ENCODE measurements around the gene LSAMP.

Gene LSAMP

DNA sequence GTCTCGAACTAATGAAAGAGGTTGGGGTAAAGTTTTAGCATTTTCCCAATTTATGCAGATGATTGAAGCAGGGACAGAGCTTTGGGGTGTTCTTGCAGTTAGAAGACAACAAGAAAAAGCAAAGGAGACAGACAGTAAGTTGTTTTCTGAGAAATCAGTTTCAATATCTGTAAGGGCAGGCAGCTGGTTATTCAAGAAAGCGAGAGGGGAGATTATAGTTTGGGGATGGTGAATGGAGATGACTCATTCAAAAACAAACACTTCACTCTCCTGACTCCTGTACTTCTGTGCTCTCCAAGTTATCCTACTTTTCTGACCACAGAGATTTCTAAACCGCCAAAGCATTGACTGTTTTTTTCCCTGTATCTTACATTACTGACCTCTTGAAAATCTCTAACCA is 469.9 kb downstream of the LSAMP start:
- no peak for DNase-seq (ENCODE audit: low spot score)
- TF ChIP-seq, protein P1, sequence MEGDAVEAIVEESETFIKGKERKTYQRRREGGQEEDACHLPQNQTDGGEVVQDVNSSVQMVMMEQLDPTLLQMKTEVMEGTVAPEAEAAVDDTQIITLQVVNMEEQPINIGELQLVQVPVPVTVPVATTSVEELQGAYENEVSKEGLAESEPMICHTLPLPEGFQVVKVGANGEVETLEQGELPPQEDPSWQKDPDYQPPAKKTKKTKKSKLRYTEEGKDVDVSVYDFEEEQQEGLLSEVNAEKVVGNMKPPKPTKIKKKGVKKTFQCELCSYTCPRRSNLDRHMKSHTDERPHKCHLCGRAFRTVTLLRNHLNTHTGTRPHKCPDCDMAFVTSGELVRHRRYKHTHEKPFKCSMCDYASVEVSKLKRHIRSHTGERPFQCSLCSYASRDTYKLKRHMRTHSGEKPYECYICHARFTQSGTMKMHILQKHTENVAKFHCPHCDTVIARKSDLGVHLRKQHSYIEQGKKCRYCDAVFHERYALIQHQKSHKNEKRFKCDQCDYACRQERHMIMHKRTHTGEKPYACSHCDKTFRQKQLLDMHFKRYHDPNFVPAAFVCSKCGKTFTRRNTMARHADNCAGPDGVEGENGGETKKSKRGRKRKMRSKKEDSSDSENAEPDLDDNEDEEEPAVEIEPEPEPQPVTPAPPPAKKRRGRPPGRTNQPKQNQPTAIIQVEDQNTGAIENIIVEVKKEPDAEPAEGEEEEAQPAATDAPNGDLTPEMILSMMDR (IDR thresholded peaks at IDR 0.05; ENCODE audit: extremely low read depth, missing control alignments) = no peak

DNA sequence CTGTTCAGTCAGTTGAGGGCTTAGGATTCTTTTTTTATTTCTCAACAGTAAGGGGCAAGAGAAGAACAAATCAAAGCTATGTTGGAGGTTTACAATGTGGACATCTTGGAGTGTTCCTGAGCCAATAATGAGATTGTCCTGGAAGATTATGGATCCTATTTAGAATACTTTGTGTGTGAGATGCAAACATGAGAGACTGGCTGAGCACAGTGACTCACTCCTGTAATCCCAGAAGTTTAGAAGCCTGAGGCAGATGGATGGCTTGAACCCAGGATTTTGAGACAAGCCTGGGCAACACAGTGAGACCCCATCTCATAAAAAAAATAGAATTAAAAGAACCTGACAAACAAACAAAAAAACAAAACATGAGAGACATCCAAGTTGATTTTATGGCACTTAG is 470.3 kb downstream of the LSAMP start:
- no peak for DNase-seq (ENCODE audit: low spot score)
- TF ChIP-seq, protein P1 (IDR thresholded peaks at IDR 0.05; ENCODE audit: extremely low read depth, missing control alignments) = no peak

DNA sequence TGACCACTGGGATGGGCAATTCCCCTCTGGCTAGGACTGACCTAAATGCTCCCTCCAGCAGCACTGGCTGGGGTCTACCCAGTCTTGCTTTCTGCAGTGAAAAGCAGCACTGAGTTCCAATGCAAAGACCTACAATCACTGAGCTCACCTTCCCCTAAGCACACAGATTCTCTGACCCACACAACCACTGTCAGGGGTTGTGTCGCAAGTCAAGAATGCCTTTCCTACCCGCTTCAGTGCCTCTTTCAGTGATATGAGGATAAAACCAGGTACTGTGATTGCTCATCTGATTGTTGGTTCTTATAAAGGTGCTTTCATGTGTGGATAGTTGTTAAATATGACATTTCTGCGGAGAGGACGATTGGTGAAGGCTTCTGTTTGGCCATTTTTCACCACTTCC is 476.4 kb downstream of the LSAMP start:
- TF ChIP-seq, protein P1 (IDR thresholded peaks at IDR 0.05; ENCODE audit: extremely low read depth, missing control alignments) = no peak
- DNase-seq (ENCODE audit: low spot score) = no peak

DNA sequence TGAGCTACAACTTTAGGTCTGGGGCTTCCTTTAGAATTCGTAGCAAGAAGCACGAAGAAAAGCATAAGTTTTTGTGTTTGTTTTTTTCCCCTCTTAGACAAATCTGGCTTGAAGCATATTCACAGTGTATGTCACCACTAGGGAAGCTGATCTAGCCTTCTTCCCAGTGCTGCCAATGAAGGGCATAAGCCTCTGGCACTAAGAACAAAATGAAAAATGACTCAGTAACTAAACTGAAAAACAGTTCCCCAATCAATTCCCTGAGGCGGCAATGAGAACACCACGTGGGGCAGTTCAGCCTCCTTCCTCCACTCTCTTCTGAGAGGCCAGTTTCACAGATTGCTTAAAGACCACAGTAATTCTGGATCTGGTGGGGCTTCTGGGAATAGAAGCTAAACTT is 483.9 kb downstream of the LSAMP start:
- TF ChIP-seq, protein P1 (IDR thresholded peaks at IDR 0.05; ENCODE audit: extremely low read depth, missing control alignments) = no peak
- no peak for DNase-seq (ENCODE audit: low spot score)

DNA sequence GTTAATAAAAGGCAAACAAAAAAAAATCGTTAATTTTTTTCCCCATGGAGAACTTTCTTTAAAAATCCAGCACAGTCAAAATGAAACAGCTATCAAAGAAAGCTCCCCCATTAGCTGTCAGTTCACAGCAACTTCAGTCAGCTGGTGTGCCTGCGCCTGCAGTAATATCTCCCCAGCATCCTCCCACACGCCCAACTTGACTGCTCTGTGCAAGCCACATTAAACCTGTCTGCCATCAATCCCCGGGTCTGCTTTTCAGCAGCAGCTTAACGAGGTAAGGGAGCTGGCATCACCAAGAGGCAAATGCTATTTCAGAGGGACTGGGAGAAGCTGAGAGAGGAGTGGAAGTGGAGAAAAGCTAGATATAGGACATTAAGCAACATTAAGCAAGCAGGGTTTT is 484.5 kb downstream of the LSAMP start:
- TF ChIP-seq, protein P1 (IDR thresholded peaks at IDR 0.05; ENCODE audit: extremely low read depth, missing control alignments) = no peak
- DNase-seq (ENCODE audit: low spot score) = peak; percentile 38

DNA sequence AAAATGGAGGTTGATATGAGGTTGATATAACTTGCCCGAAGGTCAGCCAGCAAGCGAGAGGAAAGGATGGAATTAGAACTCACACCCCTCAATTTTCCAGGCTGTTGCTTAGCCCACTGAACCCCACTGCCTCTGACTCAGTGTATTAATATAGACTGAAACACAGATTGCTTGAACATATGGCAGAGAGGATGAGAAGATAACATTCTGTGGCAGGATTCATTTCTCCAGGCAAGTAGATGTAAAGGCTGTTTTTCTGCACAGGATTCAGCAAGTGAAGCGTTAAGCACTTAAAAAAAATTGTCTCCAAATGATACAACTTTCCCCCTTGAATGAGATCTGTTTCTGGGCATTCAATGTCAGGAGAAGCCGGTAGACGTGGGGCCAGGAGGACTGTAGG is 486.8 kb downstream of the LSAMP start:
- TF ChIP-seq, protein P1 (IDR thresholded peaks at IDR 0.05; ENCODE audit: extremely low read depth, missing control alignments) = no peak
- no peak for DNase-seq (ENCODE audit: low spot score)

DNA sequence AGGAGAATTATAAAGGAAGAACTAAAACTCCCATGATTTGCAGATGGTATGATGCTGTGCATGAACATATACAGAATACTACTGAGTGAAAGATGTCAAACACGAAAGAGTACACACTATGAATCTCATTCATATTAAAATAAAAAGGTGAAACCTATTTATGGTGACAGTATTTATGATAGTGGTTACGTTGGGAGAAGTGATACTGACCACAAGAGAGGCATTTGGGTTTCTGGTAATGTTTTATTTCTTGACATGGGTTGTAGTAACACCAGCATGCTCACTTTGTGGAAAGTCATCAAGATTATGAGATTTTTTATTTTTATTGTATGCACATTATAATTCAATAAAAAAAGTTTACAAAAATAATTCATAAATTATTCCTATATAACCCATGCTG is 498.0 kb downstream of the LSAMP start:
- TF ChIP-seq, protein P1 (IDR thresholded peaks at IDR 0.05; ENCODE audit: extremely low read depth, missing control alignments) = no peak

More for the DNA sequence above, 498.0 kb downstream of the LSAMP start:
- DNase-seq (ENCODE audit: low spot score) = no peak

Data from GM20000 (cell line).